D721Med (cell line): ENCODE measurements around the gene MCM7.

ENCODE experiments used
- DNase-seq: peaks from one replicate; pipeline ENCODE4 v3.0.0; 2011; ENCODE audit warnings: low spot score; ENCODE audit not compliant: insufficient read length
- FAIRE-seq: peaks from 2 replicates; lab custom pipeline; 2011; peaks lifted over from hg19 to GRCh38; lab: Jason Lieb, UNC
- CTCF ChIP-seq: IDR thresholded peaks from 2 replicates; pipeline ENCODE4 v1.5.1; 2012; ENCODE audit warnings: mild to moderate bottlenecking, control low read depth; ENCODE audit not compliant: insufficient read depth; ENCODE audit errors: missing control alignments

MCM7 gene

GRCh38 chr7:100119970-100120732 is 19.0 kb upstream of the MCM7 start:
- TF ChIP-seq CTCF = no peak
- FAIRE-seq = no peak
- no peak for DNase-seq

GRCh38 chr7:100119072-100119969 is 18.1 kb upstream of the MCM7 start, which contains the start of the genes CNPY4 and TAF6:
CNPY4 (plus strand) TSS chr7:100119634; CDS start chr7:100119745, 111 bp downstream.
TAF6 (minus strand) TSS chr7:100119358; CDS start chr7:100114209, 5,149 bp downstream.
- no peak for TF ChIP-seq CTCF
- FAIRE-seq = no peak
- DNase-seq = peak; percentile 97

- FAIRE-seq = no peak
These were observed 17.3 kb upstream of the MCM7 start for GRCh38 chr7:100118388-100119071.

GRCh38 chr7:100115026-100115425 is 13.8 kb upstream of the MCM7 start:
- FAIRE-seq (no peak), DNase-seq (no peak)
- no peak for TF ChIP-seq CTCF

More at GRCh38 chr7:100118388-100119071, 17.3 kb upstream of the MCM7 start:
- DNase-seq = no peak
- TF ChIP-seq CTCF = no peak

- DNase-seq (no peak), FAIRE-seq (no peak)
- no peak for TF ChIP-seq CTCF
These were observed 10.7 kb upstream of the MCM7 start for GRCh38 chr7:100111914-100112313.

GRCh38 chr7:100111156-100111555 is 10.0 kb upstream of the MCM7 start:
- no peak for FAIRE-seq
- no peak for DNase-seq

More at GRCh38 chr7:100111156-100111555, 10.0 kb upstream of the MCM7 start:
- no peak for TF ChIP-seq CTCF
